Adipocyte (in vitro differentiated cells): ENCODE data around the gene CARD10.

Experiments used
- DNase-seq: peaks from one replicate; pipeline ENCODE4 v3.0.0-alpha.2; 2015; ENCODE audit warnings: low read depth
- H3K27me3 ChIP-seq: replicated peaks from 2 replicates; pipeline ENCODE4 v1.7.0; 2013; ENCODE audit warnings: mild to moderate bottlenecking, low read length, moderate library complexity; ENCODE audit not compliant: control insufficient read depth, insufficient read depth
- H3K36me3 ChIP-seq: 2 replicates; pipeline ENCODE4 v1.7.0; 2013; ENCODE audit warnings: low read length, mild to moderate bottlenecking, moderate library complexity; ENCODE audit not compliant: control insufficient read depth, insufficient read depth, severe bottlenecking
- H3K4me1 ChIP-seq: 2 replicates; pipeline ENCODE4 v1.7.0; 2013; ENCODE audit warnings: mild to moderate bottlenecking, low read length, moderate library complexity; ENCODE audit not compliant: control insufficient read depth, insufficient read depth
- H3K4me3 ChIP-seq: 2 replicates; pipeline ENCODE4 v1.7.0; 2013; ENCODE audit warnings: mild to moderate bottlenecking, low read length, moderate library complexity
- H3K9ac ChIP-seq: 2 replicates; pipeline ENCODE4 v1.7.0; 2013; ENCODE audit warnings: mild to moderate bottlenecking, low read length, moderate library complexity
- H3K9me3 ChIP-seq: 2 replicates; pipeline ENCODE4 v1.7.0; 2013; ENCODE audit warnings: mild to moderate bottlenecking, low read length, moderate library complexity; ENCODE audit not compliant: control insufficient read depth

CARD10 gene

DNA sequence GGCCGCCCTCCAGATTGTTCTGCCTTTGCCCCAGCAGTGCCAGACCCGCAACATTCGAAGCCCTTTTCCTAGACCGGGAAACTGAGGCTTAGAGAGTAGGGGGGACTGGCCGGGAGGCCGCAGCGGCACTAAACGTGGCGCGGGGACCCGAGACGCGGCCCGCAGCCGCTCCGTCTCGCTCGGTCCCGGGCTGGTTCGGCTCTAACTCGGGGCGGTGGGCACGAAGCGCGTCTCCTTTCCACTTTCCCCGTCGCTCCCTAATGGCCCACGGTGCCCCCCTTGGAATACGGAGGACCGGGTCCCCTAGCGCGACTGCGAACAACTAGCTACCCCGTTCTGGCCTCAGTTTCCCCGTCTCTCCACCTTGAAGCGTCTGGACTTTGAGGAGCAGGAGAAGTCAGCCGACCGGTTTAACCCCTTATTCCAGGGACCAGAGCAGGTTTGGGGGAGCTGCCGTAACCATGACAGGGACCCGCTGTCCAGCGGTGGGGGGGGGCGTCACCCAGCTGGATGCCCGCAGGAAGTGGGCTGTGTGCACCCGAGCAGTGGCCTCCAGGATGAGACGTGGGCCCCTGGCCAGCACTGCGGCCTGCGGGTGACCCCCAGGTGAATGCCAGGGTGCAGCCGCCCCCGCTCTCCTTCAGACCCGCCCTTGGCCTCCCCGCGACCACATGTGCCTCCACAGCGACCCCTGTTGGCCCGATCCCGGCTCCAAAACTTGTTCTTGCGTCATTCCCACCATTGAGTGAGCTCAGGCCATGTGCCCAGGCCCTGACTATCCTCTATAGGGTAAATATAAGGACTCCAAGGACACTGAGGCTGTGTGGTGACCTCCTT is 42.2 kb upstream of the CARD10 start:
- Histone ChIP-seq H3K9ac (peak overlapping the region; percentile 98), H3K4me3 (peak overlapping the region; percentile 97), H3K4me1 (peaks cover 45% of the 10 kb centered on the region), H3K36me3 (peaks cover 11% of the 10 kb centered on the region), H3K27me3 (no peaks in the 10 kb centered on the region), H3K9me3 (no peaks in the 10 kb centered on the region)
- peak; percentile 97 for DNase-seq

- peak overlapping the region; percentile 98 for H3K9ac ChIP-seq
- peaks cover 4% of the 10 kb centered on the region for H3K36me3 ChIP-seq
- H3K4me3 ChIP-seq, result peak overlapping the region; percentile 97
- peaks cover 43% of the 10 kb centered on the region for H3K4me1 ChIP-seq
- H3K9me3 ChIP-seq, result no peaks in the 10 kb centered on the region
- no peaks in the 10 kb centered on the region for H3K27me3 ChIP-seq
- DNase-seq, result peak; percentile 71
These were observed 41.5 kb upstream of the CARD10 start for GRCh38 chr22:37560608-37561211.

DNA sequence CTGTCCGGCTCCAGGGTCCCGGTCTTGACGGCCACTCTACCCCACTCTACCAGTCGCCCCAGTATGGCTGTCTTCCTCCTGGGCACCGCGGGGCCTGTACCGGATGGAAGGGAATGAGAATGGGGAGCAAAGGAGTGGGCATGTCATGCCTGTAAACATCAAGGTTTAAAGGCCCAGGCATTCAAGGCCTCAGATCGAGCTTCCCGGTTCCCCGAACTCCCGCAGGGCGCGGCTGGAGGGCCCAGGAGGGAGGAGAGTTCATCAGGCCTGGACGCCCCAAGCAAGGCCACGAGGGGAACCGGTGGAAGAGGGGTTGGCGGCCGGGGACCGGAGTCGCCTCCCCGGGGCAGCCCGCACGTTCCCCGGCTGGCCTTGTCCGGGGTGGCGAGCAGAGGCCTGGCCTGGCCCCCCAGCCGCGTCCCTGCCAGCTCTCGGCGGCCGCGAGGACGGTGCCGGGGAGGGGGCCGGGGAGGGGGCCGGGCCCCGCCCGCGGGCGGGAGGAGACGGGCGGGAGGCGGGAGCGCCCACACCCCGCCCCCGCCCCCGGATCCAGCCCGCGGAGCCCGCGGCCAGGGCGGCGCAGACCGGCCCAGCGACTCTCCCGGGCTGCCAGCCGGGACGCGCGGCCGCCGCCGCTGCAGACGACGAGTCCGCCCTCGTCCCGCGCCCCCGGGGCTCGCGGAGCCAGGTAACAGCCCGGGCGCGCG is 40.8 kb upstream of the CARD10 start, which contains the start of gene CDC42EP1:
CDC42EP1 (plus strand) TSS at position 580 of the 707 bp plus-strand sequence. CDS start 5,870 bp downstream, outside the sequence.
- H3K27me3 ChIP-seq, result no peaks in the 10 kb centered on the region

DNA sequence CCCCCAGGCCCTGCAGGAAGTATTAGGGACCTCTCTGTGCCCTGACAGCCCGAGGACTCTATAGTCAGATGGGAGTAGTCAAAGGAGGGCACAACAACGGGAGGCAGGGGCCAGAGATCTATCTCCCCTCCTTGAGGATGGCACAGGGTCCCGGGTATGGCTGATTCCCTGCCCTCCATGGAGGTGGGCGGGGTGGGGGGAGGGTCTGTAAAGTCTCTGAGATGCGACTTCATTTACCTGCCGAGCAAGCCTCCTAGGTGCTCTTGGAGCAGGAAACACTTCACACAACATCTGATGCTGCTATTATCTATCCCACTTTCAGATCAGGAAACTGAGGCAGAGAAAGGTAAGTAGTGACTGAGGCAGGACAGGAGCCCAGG is 40.3 kb upstream of the CARD10 start:
- no peaks in the 10 kb centered on the region for H3K27me3 ChIP-seq
- H3K9ac ChIP-seq, result peak overlapping the region; percentile 94
- H3K4me1 ChIP-seq, result peaks cover 40% of the 10 kb centered on the region
- H3K36me3 ChIP-seq, result peaks cover 2% of the 10 kb centered on the region
- peak overlapping the region; percentile 76 for H3K4me3 ChIP-seq
- no peaks in the 10 kb centered on the region for H3K9me3 ChIP-seq
- DNase-seq, result no peak

More for the DNA sequence above, 40.8 kb upstream of the CARD10 start, which contains the start of gene CDC42EP1:
- Histone ChIP-seq H3K4me3 (peak within 1 kb of the TSS; percentile 97), H3K9me3 (no peaks in the 10 kb centered on the region), H3K9ac (peak within 1 kb of the TSS; percentile 98), H3K4me1 (peaks cover 42% of the 10 kb centered on the region), H3K36me3 (peaks cover 3% of the 10 kb centered on the region)
- DNase-seq, result peak; percentile 84

DNA sequence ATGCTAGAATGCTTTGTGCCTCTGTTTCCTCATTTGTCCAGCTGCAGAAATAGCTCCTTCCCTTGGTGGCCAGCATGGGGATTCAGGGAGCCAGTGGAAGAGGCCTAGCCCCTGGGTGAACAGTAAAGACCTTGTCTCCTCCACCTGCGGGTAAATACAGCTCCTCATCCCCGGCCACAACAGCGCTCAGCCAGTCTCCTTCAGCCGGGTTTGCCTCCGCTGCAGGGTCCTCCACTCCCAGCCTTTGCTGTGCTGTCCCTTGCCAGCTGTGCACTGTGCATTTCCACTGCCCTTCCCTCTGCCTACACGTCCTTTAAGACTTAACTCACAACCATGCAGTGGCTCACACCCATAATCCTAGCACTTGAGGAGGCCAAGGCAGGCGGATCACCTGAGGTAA is 39.6 kb upstream of the CARD10 start:
- no peaks in the 10 kb centered on the region for H3K36me3 ChIP-seq
- H3K27me3 ChIP-seq, result no peaks in the 10 kb centered on the region
- H3K4me1 ChIP-seq, result peaks cover 33% of the 10 kb centered on the region
- H3K4me3 ChIP-seq, result no peak overlapping the region
- no peaks in the 10 kb centered on the region for H3K9me3 ChIP-seq
- DNase-seq, result no peak
- H3K9ac ChIP-seq, result peak overlapping the region; percentile 33

GRCh38 chr22:37557321-37558001 is 38.2 kb upstream of the CARD10 start:
- peaks cover 24% of the 10 kb centered on the region for H3K4me1 ChIP-seq
- no peak for DNase-seq

GRCh38 chr22:37556710-37557109 is 37.5 kb upstream of the CARD10 start:
- H3K9me3 ChIP-seq, result no peaks in the 10 kb centered on the region
- peaks cover 25% of the 10 kb centered on the region for H3K4me1 ChIP-seq
- no peak overlapping the region for H3K4me3 ChIP-seq
- H3K27me3 ChIP-seq, result no peaks in the 10 kb centered on the region
- H3K36me3 ChIP-seq, result no peaks in the 10 kb centered on the region
- DNase-seq, result peak; percentile 38
- H3K9ac ChIP-seq, result no peak overlapping the region

More at GRCh38 chr22:37557321-37558001, 38.2 kb upstream of the CARD10 start:
- Histone ChIP-seq H3K9ac (no peak overlapping the region), H3K9me3 (no peaks in the 10 kb centered on the region), H3K4me3 (no peak overlapping the region), H3K36me3 (no peaks in the 10 kb centered on the region), H3K27me3 (no peaks in the 10 kb centered on the region)

DNA sequence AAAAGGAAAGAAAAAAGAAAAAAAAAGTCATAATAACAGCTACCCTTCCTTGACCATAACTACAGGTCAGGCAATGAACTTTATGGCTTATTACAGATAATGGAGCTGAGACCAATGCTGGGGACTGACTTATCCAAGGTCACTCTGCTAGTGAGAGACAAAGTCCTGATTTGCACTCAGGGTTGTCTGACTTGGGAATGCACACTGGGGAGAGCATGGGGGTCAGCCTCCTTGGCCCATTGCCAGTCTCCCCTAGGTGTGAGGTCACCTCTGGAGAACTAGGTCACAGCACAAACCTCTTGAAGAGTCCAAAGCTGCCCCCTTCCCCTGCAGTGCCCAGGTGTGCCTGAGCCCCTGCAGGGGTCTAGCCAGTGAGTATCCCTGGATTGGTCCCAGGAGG is 35.8 kb upstream of the CARD10 start:
- Histone ChIP-seq H3K36me3 (no peaks in the 10 kb centered on the region), H3K4me1 (peaks cover 35% of the 10 kb centered on the region), H3K9ac (no peak overlapping the region), H3K9me3 (no peaks in the 10 kb centered on the region), H3K4me3 (no peak overlapping the region), H3K27me3 (no peaks in the 10 kb centered on the region)
- DNase-seq, result no peak

DNA sequence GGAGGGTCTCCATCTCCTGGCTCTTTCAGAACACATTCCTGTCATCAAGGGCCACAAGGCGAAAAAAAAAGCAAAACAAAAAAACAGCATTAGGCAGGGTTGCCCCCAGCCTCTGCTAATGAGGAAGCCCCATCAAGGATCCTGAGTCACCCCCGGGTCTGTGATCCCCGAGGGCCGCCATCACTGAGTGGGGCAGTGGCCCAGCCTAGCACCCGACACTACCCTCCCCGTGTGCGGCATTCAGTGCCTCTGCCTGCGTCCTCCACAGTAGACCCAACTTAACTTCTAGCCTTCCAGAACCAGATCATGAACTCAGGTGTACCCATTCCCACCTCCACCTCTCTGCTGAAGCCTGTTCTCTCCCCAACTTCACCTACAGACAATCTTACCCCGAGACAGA is 34.5 kb upstream of the CARD10 start:
- Histone ChIP-seq H3K4me1 (peaks cover 41% of the 10 kb centered on the region), H3K9ac (no peak overlapping the region), H3K4me3 (no peak overlapping the region), H3K36me3 (no peaks in the 10 kb centered on the region), H3K27me3 (no peaks in the 10 kb centered on the region), H3K9me3 (no peaks in the 10 kb centered on the region)
- no peak for DNase-seq

- DNase-seq, result peak; percentile 53
- Histone ChIP-seq H3K4me3 (no peak overlapping the region), H3K4me1 (peaks cover 49% of the 10 kb centered on the region), H3K9ac (peak overlapping the region; percentile 48), H3K9me3 (no peaks in the 10 kb centered on the region), H3K27me3 (no peaks in the 10 kb centered on the region), H3K36me3 (no peaks in the 10 kb centered on the region)
These were observed 33.4 kb upstream of the CARD10 start for GRCh38 chr22:37552524-37553163.
